ENCODE data around the gene GPR25. TPM values are rescaled to one million over a fixed set of nuclear protein-coding genes. Genes with fewer than 3 reads are reported as not detected.

Gene GPR25
- polyA plus RNA-seq, 1 experiment, result not detected

DNA sequence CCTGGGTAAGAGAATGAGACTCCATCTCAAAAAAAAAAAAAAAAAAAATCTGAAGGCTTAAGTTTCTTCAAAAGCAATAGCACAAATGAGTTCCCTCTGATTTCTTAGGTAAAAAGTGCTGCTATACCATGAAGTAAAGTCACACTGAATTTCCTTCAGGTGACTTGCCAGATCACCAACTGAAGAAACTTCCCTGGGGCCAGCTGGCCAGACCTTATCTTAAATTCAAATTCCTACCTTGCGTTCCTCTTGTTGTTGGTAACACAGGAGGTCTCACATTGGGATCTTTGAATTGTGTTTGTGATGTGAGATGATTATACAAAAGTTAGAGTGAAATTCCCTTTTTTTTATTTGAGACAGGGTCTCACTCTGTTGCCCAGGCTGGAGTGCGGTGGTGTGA is 33.7 kb downstream of the GPR25 start:
- TF ChIP-seq, protein P1, sequence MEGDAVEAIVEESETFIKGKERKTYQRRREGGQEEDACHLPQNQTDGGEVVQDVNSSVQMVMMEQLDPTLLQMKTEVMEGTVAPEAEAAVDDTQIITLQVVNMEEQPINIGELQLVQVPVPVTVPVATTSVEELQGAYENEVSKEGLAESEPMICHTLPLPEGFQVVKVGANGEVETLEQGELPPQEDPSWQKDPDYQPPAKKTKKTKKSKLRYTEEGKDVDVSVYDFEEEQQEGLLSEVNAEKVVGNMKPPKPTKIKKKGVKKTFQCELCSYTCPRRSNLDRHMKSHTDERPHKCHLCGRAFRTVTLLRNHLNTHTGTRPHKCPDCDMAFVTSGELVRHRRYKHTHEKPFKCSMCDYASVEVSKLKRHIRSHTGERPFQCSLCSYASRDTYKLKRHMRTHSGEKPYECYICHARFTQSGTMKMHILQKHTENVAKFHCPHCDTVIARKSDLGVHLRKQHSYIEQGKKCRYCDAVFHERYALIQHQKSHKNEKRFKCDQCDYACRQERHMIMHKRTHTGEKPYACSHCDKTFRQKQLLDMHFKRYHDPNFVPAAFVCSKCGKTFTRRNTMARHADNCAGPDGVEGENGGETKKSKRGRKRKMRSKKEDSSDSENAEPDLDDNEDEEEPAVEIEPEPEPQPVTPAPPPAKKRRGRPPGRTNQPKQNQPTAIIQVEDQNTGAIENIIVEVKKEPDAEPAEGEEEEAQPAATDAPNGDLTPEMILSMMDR (IDR thresholded peaks at IDR 0.05; ENCODE audit: insufficient read depth, low read depth, low read length), result no peak
- Histone ChIP-seq H3K27me3 (ENCODE audit: control insufficient read depth, insufficient read depth, low read length) (peaks cover 3% of the 10 kb centered on the region; the same call in 1 of the 2 replicates), H3K4me3 (ENCODE audit: low read depth, low read length) (no peak overlapping the region), H3K36me3 (ENCODE audit: control insufficient read depth, insufficient read depth, low read length) (no peaks in the 10 kb centered on the region)
- no peak for DNase-seq (ENCODE audit: low read depth)
- POLR2A ChIA-PET, result no interaction called here
- CTCF ChIA-PET, result no interaction called here

DNA sequence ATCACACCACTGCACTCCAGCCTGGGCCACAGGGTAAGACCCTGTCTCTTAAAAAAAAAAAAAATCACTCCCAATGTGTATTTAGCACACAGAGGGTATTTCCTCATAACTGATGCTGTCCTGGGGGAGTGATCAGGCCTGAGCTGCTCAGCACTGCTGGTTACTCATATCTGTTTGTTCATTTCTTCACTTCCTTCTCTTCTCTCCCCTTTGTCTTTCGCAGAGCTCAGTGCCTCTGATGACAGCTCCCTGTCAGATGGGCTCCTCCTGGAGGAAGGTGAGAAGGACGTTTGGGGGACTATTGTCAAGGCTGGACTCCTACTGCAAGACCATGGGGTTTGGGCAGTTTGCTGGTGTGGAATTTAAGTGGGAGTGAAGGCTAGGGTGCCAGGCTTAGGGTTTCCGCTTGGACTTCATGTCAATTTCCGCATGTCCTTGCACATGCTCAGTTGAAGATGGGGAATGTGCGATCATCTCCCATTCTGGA is 34.9 kb downstream of the GPR25 start:
- peaks cover 3% of the 10 kb centered on the region; the same call in 1 of the 2 replicates for H3K27me3 ChIP-seq (ENCODE audit: control insufficient read depth, insufficient read depth, low read length)
- H3K36me3 ChIP-seq (ENCODE audit: control insufficient read depth, insufficient read depth, low read length), result no peaks in the 10 kb centered on the region
- CTCF ChIA-PET, result interaction anchor here (0.9 kb wide), 1 partner anchor 17 kb away, joined by 3 read pairs; no protein-coding TSS in a partner anchor
- TF ChIP-seq, protein P1 (IDR thresholded peaks at IDR 0.05; ENCODE audit: insufficient read depth, low read depth, low read length), result no peak
- DNase-seq (ENCODE audit: low read depth), result no peak
- no peak overlapping the region for H3K4me3 ChIP-seq (ENCODE audit: low read depth, low read length)
- POLR2A ChIA-PET, result no interaction called here

DNA sequence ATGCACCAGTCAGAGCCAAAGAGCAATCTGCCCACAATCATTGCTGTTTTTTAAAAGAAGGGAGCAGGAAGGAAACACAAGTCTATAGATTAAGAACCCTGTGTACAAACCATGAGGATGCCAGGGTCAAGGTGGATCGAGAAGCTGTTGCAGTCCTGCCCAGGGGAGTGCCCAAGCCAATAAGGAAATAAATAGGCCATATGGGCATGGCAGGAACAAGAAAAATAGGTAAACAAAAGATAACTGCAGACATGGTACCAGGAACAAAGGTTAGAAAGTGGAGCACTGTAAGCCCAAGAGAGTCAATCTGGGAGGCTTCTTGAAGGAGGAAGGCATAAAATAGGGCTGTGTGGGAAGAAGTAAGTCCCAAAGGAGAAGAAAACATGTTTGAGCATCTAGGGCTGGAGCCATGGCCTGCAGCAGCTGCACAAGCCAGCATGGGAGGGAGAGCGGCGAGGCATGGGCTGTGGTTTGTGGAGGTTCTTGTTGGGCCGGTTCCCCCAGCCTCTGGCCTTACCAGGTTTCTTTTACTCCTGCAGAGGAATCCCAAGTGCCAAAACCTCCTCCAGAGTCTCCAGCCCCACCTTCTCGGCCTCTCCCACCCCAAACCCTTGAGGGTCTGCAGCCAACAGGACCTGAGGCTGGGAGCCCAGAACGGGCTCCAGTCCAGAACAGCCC is 35.5 kb downstream of the GPR25 start:
- TF ChIP-seq, protein P1 (IDR thresholded peaks at IDR 0.05; ENCODE audit: insufficient read depth, low read depth, low read length), result no peak
- DNase-seq (ENCODE audit: low read depth), result no peak
- no peaks in the 10 kb centered on the region for H3K36me3 ChIP-seq (ENCODE audit: control insufficient read depth, insufficient read depth, low read length)
- H3K4me3 ChIP-seq (ENCODE audit: low read depth, low read length), result no peak overlapping the region
- peaks cover 3% of the 10 kb centered on the region; the same call in 1 of the 2 replicates for H3K27me3 ChIP-seq (ENCODE audit: control insufficient read depth, insufficient read depth, low read length)
- POLR2A ChIA-PET, result no interaction called here
- CTCF ChIA-PET, result interaction anchor here (0.9 kb wide), 1 partner anchor 18 kb away, joined by 3 read pairs; no protein-coding TSS in a partner anchor

DNA sequence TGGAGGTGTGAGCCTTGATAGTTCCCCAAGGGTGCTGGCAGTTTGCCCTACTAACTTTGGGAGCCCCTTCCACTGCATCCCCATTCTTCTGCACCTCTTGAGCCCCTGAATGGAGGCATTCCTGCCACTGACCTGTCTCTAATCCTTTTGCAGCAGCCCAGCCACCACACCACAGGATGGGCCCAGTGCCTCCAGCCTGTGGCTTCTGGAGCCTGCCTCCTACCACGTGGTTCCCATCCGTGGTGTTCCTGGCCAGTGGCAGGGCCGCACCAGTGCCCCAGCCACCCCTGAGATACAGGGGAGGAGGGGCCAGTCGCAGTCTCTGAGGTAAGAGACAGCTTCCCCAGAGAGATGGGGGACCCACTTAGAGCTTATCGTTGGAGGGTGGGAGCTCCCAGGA is 36.3 kb downstream of the GPR25 start:
- Histone ChIP-seq H3K27me3 (ENCODE audit: control insufficient read depth, insufficient read depth, low read length) (peaks cover 3% of the 10 kb centered on the region; the same call in 1 of the 2 replicates), H3K36me3 (ENCODE audit: control insufficient read depth, insufficient read depth, low read length) (no peaks in the 10 kb centered on the region), H3K4me3 (ENCODE audit: low read depth, low read length) (no peak overlapping the region)
- POLR2A ChIA-PET, result no interaction called here
- TF ChIP-seq, protein P1 (IDR thresholded peaks at IDR 0.05; ENCODE audit: insufficient read depth, low read depth, low read length), result no peak
- CTCF ChIA-PET, result no interaction called here
- no peak for DNase-seq (ENCODE audit: low read depth)

DNA sequence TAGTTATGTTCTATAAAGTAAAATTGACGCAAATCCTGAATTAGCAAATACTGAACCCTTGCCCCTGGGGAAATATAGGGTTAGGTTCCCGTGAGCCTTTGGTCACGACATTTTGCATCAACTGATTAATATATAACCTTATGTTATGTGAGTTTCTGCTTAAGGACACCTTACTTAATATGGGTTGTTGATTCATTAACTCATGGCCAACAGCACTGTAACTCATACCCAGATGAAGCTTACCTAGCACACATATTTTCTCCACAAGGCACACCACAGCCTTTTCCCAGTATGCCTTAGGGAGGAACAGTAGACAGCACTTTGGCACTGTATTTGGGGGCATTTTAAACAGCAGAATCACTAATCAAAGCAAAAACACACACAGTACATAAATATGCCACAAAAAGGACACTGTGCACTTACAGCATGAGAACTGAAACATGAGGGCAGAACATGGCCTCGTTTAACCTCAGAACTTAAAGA is 37.0 kb downstream of the GPR25 start:
- no peak for DNase-seq (ENCODE audit: low read depth)
- TF ChIP-seq, protein P1 (IDR thresholded peaks at IDR 0.05; ENCODE audit: insufficient read depth, low read depth, low read length), result no peak
- H3K27me3 ChIP-seq (ENCODE audit: control insufficient read depth, insufficient read depth, low read length), result peaks cover 3% of the 10 kb centered on the region; the same call in 1 of the 2 replicates
- no peak overlapping the region for H3K4me3 ChIP-seq (ENCODE audit: low read depth, low read length)
- POLR2A ChIA-PET, result no interaction called here
- CTCF ChIA-PET, result no interaction called here
- no peaks in the 10 kb centered on the region for H3K36me3 ChIP-seq (ENCODE audit: control insufficient read depth, insufficient read depth, low read length)

Measured in BJ (cell line).